Fibroblast of skin of left biceps (primary cell): Measurements from ENCODE around the gene FAM171A2.
"Not testable (repeated sequence)": the region's sequence is repeated elsewhere in the genome, so short reads cannot be mapped to it uniquely, and the experiment has no call there.

ENCODE experiments used
- DNase-seq, 2 experiments: peaks; one replicate each; pipeline ENCODE4 v3.0.0-alpha.2; 2013; ENCODE audit warnings: low read depth in 2 of 2

Gene FAM171A2

DNA sequence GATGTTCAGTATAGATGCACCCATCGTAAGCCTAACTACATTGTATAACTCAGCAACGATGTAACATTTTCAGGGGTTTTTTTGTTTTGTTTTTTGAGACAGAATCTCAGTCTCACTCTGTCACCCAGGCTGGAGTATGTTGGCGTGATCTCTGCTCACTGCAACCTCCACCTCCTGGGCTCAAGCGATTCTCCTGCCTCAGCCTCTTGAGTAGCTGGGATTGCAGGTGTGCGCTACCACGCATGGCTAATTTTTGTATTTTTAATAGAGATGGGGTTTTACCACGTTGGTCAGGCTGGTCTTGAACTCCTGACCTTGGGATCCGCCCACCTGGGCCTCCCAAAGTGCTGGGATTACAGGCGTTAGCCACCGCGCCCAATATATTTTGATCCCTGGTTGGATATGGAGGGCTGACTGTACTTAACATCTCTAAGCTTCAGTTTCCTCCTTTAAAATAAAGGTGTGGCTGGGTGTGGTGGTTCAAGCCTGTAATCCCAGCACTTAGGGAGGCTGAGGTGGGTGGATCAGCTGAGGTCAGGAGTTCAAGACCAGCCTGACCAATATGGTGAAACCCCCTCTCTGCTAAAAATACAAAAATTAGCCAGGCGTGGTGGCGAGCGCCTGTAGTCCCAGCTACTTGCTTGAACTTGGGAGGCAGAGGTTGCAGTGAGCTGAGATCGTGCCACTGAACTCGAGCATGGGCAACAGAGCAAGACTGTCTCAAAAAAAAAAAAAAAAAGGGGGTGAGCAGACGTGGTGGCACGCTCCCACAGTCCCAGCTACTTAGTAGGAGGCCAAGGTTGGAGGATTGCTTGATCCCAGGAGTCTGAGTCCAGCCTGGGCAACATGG is 16.2 kb downstream of the FAM171A2 start:
- not testable (repeated sequence) for DNase-seq

DNA sequence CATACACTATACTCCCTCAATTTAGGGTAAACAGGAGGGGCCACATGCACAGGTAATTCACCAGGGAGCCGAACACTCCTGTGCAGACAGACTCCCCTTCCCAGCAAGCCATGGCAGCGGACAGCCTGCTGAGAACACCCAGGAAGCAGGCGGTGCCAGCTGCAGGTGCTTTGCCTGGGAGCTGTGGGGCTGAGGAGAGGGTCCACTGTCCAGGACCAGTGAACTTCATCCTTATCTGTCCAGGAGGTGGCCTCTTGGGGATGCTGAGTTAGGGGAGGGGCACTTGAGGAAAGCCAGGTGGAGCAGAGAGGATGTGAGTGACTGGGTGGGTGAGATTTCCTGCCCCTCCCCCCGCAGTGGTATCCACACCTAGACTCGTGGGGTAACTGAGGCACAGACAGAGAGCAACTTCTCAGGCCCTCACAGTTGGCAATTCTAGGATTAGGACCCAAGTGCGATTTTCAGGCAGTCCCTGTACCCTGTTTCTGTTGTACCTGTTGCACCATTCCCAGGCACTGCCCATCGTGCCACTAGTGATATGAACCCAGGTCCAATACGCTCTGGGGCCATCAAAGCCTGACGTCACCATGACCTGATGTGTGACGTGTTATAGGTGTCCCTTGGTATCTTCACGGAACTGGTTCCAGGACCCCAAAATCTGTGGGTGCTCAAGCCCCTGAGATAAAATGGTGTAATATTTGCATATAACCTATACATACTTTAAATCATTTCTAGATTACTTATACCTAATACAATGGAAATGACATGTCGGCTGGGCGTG is 17.4 kb downstream of the FAM171A2 start:
- DNase-seq: no peak

DNA sequence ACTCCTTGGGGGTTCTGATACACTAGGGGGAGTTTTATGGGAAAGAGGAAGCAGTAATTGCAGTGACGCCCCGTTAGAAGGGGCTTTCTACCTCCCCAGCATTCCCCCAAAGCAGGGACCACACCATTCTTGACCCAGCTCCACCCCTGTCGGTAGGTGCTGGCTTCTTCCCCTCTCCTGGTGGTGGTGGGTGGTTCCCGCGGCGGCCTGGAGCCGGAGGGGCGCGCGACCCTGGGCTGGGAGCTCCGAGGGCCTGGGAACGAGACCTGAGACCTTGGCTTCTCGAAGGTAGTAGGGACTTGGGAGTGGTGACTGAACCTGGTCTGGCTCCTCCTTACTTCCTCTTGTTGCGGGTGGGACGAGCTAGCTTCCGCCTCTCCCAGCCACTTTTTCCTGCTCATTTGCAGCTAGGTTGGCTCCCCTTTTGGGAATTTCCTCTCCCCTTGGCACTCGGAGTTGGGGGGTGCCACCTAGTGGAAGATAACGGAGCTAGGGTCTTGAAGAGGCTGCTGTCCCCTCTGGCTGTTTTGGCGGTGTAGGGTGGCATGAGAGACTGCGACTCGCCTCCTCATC is 18.1 kb downstream of the FAM171A2 start:
- no peak for DNase-seq

DNA sequence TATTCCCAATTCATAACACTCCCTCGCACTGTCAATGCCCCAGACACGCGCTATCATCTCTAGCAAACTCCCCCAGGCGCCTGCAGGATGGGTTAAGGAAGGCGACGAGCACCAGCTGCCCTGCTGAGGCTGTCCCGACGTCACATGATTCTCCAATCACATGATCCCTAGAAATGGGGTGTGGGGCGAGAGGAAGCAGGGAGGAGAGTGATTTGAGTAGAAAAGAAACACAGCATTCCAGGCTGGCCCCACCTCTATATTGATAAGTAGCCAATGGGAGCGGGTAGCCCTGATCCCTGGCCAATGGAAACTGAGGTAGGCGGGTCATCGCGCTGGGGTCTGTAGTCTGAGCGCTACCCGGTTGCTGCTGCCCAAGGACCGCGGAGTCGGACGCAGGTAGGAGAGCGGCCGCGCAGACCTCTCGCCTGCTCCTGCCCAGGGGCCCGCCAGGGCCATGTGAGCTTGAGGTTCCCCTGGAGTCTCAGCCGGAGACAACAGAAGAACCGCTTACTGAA is 18.7 kb downstream of the FAM171A2 start, which contains the start of gene GRN:
Gene GRN (plus strand): TSS at position 364 of the 515 bp plus-strand sequence. CDS start 3,863 bp downstream, outside the sequence.
- DNase-seq: peak; percentile 98 to 99

DNA sequence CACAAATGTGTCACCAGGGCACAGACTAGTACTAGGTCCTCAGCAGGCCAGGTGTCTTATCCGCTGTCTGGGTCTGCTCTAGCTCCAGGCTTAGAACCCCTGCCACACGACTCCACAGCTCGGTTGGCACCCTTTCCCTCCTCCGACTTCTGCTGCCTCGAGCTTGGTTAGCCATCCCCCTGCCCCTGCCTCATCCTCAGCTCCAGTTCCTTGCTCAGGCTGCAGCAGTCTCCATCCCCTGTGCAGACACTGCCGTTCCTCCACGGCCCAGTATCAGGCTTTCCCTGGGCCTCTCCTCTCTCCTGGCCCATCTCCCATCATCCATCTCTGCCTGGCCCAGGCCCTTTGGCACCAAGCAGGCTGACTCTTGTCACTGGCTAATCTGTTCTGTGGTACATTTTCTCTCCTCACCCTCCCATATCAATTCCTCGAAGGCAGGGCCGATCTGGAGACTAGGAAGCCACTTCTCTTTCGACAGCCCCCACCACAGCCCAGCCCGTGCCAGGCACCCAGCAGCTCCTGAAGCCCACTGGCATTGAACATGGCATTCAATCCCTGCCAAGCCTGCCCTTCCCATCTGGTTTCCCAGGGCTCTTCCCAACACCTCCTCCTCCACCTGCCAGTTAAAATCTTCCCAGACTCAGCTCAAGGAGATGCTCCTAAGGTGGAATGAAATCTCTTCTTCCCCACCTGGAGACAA is 20.0 kb downstream of the FAM171A2 start:
- DNase-seq: no peak

DNA sequence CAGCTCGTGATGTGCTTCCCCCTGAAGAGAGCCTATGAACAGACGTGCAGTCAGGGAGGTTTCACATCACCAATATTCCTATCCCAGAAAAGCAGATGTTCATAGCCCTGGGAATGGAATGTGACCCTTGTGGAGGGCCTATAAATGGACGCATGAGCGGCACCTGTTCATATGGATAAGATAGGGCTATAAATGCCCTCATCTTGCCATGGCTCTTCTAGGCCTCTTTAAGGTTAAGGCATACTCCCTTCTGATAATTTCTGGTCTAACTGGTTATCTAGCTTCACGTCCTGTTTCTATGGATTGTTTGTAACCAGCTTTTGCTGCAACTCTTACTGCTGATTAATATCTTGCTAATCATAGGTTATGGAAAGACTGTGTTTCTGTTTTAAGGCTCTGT is 23.1 kb downstream of the FAM171A2 start:
- DNase-seq: not testable (repeated sequence)

DNA sequence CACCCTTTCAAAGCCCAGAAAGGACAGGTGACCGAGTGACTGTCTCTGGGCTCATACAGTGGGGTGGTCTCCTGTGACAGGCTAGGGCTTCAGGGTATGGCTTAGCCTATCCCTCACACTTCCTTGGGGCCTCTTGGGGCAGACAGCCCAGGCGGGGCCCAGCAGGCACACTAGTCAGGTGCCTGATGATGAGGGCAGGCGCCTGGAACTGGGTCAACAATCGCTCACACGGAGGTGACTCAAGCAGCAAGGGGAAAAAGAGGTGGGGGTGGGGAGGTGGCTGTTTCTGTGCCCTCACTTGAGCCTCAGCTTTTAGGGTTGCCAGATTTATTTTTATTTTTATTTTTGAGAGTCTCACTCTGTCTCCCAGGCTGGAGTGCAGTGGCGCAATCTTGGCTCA is 25.0 kb downstream of the FAM171A2 start:
- DNase-seq: no peak

DNA sequence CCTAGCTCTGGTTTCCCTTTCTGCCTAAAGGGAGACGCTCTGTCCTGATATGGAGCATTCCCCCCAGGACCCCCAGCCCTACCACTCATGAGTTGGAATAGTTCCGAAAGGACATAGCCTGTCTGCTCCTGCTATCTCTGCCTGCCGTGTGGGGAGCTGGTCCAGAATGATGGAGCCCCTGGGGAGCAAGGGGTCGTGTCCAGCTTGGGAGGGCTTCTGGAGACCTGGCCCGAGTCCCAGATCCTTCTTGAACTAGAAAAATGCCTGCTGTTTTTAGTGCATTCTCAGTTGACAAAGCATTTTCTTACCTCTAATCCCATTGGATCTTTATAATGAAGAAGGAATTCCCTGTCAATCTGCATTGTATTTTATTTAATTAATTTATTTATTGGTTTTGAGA is 27.7 kb downstream of the FAM171A2 start:
- no peak for DNase-seq

DNA sequence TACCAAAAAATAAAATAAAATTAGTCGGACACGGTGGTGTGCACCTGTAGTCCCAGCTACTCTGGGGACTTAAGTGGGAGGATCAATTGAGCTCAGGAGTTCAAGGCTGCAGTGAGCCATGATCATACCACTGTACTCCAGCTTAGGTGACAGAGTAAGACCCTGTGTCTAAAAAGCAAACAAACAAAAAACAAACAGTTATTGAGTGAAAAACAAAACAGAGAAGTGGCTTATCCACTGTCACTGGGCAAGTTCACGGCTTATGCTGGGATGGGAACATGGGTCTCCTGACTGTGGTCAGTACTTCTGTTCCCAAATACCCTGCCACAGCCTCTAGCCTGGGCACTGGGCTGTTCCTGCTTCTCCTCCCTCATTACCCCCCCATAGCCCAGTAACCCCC is 28.1 kb downstream of the FAM171A2 start:
- no peak for DNase-seq

DNA sequence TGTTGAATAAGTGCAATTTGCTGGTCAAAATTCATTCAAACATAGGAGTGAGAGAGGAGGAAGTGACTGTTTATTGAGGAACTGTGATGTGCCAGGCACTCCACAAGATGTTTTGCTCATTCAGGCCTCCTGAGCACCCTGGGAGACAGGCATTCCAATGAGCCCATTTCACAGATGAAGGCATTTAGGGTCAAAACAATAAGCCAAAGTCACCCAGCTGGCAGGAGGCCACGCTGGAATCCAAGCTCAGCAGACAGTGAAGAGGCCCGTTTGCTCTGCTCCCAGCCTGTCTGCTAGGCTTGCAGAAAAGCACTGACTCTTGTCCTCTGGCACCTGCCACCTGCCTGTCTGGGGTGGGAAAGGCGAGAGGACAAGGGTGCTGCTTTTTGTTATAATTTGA is 28.9 kb downstream of the FAM171A2 start:
- no peak for DNase-seq

DNA sequence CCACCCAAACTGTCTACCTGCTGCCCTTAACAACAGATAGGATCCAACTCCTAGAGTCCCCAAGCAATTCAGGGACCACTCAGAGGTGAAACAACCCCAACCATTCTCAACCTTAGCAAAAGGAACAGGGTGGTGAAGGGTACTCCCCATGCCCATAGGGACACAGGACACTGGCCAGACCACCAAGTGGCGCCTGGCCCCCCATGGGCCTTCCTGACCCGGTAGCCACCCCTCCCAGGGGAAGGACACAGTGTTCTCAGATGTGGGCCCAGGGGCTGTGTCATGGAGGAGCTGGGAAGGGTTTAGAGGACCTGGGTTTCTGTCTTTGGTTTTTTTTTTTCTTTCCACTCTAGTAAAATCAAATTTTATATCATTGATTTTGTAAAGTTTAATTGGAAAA is 29.3 kb downstream of the FAM171A2 start:
- DNase-seq: no peak

DNA sequence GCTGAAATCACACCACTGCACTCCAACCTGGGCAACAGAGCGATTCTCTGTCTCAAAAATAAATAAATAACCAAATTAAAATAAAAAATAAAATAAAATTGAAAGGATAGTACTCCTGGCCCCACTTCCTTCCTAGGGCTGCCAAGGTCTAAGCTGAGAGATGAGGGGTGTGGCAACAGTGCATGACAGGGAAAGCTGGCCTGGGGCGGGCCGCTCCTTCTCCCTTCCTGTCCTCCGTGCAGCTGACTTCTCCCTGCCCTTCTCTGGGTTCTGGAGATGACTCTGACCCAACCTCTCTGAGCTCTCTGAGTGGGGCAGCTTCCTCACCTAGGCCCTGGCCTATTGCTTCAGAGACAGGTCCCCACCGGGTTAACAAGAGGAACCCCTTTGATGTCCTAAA is 30.3 kb downstream of the FAM171A2 start:
- DNase-seq: no peak

DNA sequence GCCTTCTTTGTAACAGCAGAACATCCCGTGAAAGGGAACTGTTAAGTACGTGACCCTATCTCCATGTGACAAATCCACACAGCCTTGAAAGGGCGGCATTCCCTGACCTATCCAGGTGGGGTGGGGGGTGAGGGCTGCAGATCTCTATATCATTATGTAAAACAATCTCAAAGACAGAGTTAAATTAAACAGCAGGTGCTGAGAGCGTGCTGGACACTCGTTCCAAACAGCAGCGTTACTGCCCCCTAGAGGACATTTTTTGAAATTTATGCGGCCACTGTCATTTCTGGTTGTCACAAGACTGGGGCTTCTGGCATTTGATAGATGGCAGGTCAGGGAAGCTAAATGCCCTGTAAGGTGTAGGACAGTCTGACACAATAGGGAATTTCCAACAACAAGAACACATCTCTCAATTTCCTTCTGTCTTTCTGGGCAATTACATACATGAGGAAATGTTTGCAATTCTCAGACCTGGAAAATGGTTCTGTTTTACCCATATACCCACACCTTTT is 32.3 kb downstream of the FAM171A2 start:
- DNase-seq: no peak

DNA sequence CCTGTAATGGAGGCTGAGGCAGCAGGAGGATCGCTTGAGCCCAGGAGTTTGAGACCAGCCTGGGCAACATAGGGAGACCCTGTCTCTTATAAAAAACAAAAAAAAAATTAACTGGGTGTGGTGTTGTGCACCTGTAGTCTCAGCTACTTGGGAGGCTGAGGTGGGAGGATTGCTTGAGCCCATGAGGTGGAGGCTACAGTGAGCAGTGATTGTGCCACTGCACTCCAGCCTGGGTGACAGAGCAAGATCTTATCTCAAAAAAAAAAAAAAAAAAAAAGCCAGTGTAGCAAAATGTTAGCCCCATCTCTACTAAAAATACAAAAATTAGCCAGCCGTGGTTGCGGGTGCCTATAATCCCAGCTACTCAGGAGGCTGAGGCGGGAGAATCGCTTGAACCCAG is 33.4 kb downstream of the FAM171A2 start:
- DNase-seq: not testable (repeated sequence)

DNA sequence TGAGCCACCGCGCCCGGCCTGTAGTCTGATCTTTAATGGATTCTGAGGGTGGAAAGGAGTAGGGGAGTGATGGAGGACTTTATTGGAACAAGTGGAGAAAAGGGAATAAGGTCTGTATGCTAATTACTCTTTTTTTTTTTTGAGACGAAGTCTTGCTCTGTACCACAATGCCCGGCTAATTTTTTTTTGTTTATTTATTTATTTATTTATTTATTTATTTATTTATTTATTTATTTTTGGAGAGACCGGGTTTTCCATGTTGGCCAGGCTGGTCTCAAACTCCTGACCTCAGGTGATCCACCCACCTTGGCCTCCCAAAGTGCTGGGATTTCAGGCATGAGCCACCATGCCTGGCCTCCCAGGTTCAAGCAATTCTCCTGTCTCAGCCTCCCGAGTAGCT is 34.1 kb downstream of the FAM171A2 start:
- not testable (repeated sequence) for DNase-seq

DNA sequence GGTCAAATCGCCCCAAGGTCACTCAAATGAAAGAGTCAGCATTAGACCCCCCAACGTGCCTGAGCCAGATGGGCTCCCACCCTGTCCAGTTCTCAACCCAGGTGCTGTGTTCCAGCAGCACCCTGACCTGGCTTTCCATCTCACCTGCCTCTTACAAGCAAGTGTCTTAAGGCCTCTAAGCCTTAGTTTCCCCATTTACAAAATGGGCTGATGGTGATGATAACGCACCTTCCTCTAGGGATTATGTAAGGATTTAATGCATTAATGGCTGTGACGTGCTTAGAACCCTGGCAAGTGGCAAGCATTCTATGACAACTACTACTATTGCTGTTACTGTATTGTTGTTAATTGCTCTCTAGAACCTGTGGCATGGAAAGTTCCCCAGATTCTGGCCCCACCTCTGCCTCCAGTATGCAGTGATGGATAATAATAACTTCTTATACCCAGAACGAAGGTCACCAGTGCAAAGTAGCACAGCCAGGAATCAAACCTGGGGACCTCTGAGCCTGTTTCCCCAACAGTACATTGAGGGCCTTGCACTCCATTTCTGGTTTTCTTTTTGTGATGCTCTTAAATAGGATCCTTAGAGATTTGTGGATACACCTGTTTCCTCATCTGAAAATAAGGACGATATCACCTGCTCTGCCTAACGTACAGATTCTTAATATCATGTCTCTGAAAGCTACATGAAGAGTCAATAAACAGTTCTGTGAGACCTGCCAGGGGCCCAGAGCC is 35.8 kb downstream of the FAM171A2 start:
- no peak for DNase-seq

DNA sequence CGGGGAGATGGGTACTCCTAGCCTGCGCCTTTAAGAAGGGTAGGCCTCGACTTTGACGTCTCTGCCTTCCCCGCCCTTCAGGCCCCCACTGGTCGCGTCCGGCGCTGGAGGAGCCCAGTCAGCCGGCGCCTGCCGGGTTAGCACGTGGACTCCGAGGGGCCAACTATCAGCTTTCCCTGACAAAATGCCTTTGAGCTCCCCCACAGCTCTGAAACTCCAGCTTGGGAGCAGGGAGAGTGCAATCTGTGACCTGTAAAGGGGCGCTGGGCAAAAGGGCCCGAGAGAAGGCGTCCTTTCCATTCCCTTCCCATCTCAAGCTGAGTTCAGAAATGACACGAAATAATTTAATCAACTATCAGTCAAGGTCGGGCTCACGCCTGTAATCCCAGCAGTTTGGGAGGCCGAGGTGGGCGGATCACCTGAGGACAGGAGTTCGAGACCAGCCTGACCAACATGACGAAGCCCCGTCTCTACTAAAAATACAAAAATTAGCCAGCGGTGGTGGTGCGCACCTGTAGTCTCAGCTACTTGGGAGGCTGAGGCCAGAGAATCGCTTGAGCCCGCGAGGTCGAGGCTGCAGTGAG is 36.7 kb downstream of the FAM171A2 start:
- DNase-seq: peak; percentile 93 to 94

DNA sequence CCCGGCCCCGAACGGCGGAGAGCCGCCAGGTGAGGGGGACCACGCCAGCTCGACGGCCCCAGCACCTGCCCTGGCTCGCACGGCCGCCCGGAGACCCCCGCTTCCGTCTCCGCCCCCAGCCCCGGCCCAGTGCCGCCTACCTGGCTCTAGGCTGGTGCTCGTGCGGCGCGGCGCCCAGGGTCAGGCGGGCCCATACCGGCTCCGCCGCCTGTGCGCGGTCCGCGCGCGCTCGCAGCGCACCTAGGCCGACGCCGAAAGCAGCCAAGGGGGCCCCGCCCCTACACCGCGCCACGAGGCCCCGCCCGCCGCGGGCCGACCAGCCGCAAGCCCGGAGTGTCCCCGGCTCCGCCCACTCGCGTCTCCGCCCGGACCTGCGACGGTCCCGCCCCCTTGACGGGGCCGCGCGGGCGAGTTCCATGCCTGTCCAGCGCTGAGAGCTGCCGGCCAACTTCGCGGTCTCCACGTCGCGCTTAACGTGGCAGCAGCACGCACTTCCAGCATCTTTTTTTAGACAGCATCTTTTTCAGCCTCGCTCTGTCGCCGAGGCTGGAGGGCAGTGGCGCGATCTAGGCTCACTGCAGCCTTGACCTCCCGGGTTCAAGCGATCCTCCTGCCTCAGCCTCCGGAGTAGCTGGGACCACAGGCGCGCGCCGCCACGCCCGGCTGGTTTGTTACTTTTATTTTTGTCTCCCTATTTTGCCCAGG is 38.9 kb downstream of the FAM171A2 start, which contains the start of gene SLC25A39:
Gene SLC25A39 (minus strand): TSS at position 253 of the 705 bp plus-strand sequence. CDS start 1,261 bp downstream, outside the sequence.
- peak; percentile 74 to 77 for DNase-seq

DNA sequence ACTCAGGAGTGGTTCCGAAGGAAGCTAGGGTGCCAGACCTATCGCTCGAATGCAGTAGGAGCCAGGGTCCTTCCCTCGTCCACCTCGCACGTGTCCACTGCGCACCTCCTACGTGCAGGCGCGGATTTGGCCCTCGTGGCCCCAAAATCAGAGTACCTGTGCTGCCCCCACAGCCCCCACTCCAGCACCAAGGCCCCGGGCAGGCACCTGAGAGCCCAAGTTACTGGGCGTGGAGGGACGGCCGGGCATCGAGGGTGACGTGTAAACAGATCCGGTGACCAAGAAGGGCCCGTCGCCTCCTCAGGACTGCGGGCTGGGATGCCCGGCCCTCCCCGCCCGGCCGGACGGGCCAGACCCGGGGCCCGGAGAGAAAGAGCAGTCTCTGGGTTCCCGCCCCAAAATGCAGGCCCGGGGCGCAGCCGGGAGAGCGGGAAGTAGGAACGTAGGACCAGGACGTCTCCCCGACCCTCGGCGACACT is 39.5 kb downstream of the FAM171A2 start:
- DNase-seq: no peak
